SK-N-MC (cell line): ENCODE data around the gene RASSF3.
A peak's percentile ranks its signal among the peaks of the same experiment; 100 is the strongest.
"Not testable (repeated sequence)": the region's sequence is repeated elsewhere in the genome, so short reads cannot be mapped to it uniquely, and the experiment has no call there.

ENCODE experiments used
- DNase-seq: peaks from one replicate; pipeline ENCODE4 v3.0.0-alpha.2; 2011; ENCODE audit warnings: low read depth, low spot score
- H3K27ac ChIP-seq: fragments of 200-600 bp; sonication (generic); 2 replicates; pipeline ENCODE4 v1.5.1; 2016; ENCODE audit warnings: mixed run types
- H3K36me3 ChIP-seq: fragments of 200-600 bp; sonication (generic); 2 replicates; pipeline ENCODE4 v1.6.1; 2017; ENCODE audit warnings: antibody characterized with exemption, low read length, mixed read lengths; ENCODE audit not compliant: insufficient read depth
- H3K4me3 ChIP-seq: fragments of 200-600 bp; sonication (generic); 2 replicates; pipeline ENCODE4 v1.5.1; 2016
- H3K9ac ChIP-seq: fragments of 200-600 bp; sonication (generic); 2 replicates; pipeline ENCODE4 v1.8.0; 2017; ENCODE audit warnings: mixed run types, mixed read lengths; ENCODE audit not compliant: insufficient read length
- H3K9me3 ChIP-seq: fragments of 200-600 bp; sonication (generic); 2 replicates; pipeline ENCODE4 v1.6.1; 2017; ENCODE audit warnings: low read depth, mild to moderate bottlenecking, antibody characterized with exemption, low read length, moderate library complexity, mixed read lengths
- EZH2 ChIP-seq: fragments of 200-600 bp; sonication (generic); IDR thresholded peaks from one replicate; pipeline ENCODE4 v1.6.1; 2017; ENCODE audit warnings: antibody characterized with exemption
- FOXP2 ChIP-seq: optimal IDR thresholded peaks from 2 replicates; pipeline ENCODE3; 2011; ENCODE audit warnings: mild to moderate bottlenecking, moderate library complexity; ENCODE audit not compliant: insufficient read depth; ENCODE audit errors: extremely low read length, control extremely low read depth
- POLR2AphosphoS5 ChIP-seq: IDR thresholded peaks from 2 replicates; pipeline ENCODE4 v1.6.1; 2012; ENCODE audit warnings: mild to moderate bottlenecking, low read depth, low read length, borderline replicate concordance

RASSF3 gene

DNA sequence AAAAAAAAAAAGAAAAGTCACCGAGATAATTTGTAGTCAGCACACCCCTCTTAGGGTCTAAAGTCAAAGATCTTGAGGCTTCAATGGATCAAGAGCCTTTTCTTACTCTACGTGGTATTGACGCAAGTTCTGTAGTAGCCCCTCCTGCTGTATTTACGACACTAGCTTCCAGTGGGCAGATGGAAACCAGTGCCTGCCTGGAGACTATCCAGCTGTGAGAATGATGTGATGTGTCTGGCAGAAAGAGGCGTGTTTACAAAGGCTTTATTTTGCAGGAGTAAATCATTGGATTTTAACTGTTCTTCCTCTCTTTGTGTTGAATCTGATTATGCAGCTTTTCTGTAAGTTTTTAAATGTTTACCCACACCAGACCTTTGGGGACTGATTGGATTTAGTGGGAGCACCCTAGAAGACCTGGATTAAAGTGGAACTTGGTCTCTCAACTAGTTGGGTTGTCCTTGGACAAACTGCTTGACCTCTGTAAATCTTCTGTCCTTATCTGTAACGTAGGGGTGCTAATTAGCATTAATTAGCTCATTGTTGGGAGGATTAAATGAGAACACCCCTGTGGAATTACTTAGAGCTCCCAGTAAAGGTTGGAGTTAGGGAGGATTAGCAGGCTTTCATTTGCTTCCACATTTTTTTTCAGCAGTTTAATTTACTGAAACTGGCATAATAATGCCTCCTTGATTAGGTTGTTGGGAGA lies 72.4 kb downstream of the RASSF3 start:
- TF ChIP-seq FOXP2 (peak; percentile 99), EZH2 (no peak), POLR2AphosphoS5 (peak; percentile 28; the same call in 1 of the 2 replicates)
- DNase-seq = peak; percentile 79
- Histone ChIP-seq H3K9me3 (no peaks in the 10 kb centered on the region), H3K36me3 (0 out of 2 replicates have a peak, but pooled peaks cover 8% of the 10 kb centered on the region), H3K27ac (peak overlapping the region; percentile 65), H3K9ac (peak overlapping the region; percentile 13), H3K4me3 (peak overlapping the region; percentile 47)

DNA sequence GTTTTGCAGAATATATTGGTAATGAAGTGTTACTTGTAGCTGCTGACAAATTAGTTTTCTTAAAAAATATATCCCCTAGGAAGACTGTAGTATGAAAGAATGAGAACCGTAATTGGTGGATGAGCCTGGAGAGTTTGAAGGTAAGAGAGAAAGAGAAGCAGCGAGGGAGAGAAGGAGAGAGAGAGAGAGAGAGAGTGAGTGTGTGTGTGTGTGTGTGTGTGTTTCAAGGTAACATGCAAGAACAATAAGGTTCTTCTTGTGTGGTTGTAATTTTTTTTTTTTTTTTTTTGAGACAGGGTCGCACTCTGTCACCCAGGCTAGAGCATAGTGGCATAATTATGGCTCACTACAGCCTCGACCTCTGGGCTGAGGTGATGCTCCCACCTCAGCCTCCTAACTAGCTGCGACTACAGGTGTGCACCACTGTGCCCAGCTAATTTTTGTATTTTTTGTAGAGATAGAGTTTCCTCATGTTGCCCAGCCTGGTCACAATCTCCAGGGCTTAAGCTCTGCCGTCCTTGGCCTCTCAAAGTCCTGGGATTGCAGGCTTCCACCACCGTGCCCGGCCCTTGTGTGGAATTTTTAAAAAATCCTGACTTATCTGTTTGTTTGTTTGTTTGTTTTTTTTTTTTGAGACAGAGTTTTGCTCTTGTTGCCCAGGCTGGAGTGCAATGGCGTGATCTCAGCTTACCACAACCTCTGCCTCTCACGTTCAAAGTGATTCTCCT lies 73.7 kb downstream of the RASSF3 start:
- H3K4me3 ChIP-seq = no peak overlapping the region
- DNase-seq = no peak
- H3K9ac ChIP-seq = no peak overlapping the region
- no peak for TF ChIP-seq POLR2AphosphoS5
- TF ChIP-seq EZH2 = no peak
- no peak for TF ChIP-seq FOXP2
- H3K9me3 ChIP-seq = no peaks in the 10 kb centered on the region
- peak overlapping the region; percentile 65; the same call in 1 of the 2 replicates for H3K27ac ChIP-seq
- H3K36me3 ChIP-seq = peaks cover 8% of the 10 kb centered on the region; the same call in 1 of the 2 replicates

DNA sequence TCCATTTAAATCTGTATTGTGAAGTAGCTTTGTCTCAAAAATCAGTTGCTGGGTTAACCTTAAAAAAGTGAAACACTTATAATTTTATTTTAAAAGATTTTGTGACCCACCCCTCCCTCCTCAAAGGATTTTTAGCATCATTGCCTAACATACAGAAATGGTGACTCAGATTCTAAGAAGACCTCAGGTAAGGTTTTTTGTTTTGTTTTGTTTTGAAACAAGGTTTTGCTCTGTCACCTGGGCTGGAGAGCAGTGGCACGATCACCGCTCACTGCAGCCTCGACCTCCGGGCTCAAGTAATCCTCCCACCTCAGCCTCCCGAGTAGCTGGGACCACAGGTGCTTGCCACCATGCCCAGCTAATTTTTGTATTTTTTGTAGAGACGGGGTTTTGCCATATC lies 74.8 kb downstream of the RASSF3 start:
- no peak overlapping the region for H3K27ac ChIP-seq

DNA sequence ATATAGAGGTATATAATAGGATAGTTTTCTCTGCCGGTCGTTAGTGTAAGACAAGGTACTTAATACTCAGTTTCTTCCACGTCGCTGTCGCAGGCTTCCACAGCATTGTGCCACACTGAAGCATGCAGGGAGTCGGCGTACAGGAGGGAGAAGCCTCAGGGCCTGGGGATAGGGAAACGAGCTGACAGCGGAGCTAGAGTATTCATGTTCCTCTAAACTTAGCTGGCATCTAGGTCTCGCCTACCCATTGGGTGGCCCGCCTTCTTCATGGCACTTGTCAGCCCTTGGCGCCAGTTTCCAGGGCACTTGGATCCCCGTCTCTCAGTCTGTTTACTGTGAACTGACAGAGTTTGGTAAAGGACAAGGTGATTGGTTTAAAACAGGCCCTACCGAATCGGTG lies 75.3 kb downstream of the RASSF3 start:
- no peak for DNase-seq
- Histone ChIP-seq H3K9me3 (no peaks in the 10 kb centered on the region), H3K4me3 (no peak overlapping the region), H3K9ac (no peak overlapping the region), H3K36me3 (peaks cover 8% of the 10 kb centered on the region; the same call in 1 of the 2 replicates), H3K27ac (no peak overlapping the region)
- no peak for TF ChIP-seq POLR2AphosphoS5
- TF ChIP-seq FOXP2 = no peak
- no peak for TF ChIP-seq EZH2

More for the DNA sequence above, 74.8 kb downstream of the RASSF3 start:
- TF ChIP-seq EZH2 (no peak), FOXP2 (no peak), POLR2AphosphoS5 (no peak)
- no peak for DNase-seq
- H3K9me3 ChIP-seq = no peaks in the 10 kb centered on the region
- no peak overlapping the region for H3K9ac ChIP-seq
- H3K4me3 ChIP-seq = no peak overlapping the region
- H3K36me3 ChIP-seq = peaks cover 8% of the 10 kb centered on the region; the same call in 1 of the 2 replicates

DNA sequence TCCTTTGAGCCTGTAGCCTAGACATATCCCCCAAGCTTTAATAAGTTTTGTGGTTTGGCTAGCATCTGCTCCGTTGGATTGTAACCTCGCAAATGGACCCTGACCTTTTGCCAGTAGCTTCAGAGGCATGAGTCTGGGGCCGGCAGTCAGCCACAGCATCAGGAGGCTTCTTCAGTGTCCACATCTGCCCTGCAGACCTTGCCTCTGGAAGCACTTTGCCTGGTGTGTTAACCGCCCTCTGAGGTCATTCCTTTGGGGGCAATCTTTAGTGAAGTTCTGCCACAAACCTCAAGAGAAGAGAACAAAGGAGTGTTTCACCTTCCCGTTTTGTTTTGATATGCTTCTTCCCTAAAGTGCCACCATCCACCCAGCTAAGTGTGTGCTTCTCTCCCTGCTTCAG lies 77.5 kb downstream of the RASSF3 start:
- TF ChIP-seq FOXP2 (no peak), EZH2 (no peak), POLR2AphosphoS5 (no peak)
- H3K9me3 ChIP-seq = no peaks in the 10 kb centered on the region
- peaks cover 8% of the 10 kb centered on the region; the same call in 1 of the 2 replicates for H3K36me3 ChIP-seq
- no peak overlapping the region for H3K4me3 ChIP-seq
- H3K27ac ChIP-seq = no peak overlapping the region
- DNase-seq = no peak
- no peak overlapping the region for H3K9ac ChIP-seq

DNA sequence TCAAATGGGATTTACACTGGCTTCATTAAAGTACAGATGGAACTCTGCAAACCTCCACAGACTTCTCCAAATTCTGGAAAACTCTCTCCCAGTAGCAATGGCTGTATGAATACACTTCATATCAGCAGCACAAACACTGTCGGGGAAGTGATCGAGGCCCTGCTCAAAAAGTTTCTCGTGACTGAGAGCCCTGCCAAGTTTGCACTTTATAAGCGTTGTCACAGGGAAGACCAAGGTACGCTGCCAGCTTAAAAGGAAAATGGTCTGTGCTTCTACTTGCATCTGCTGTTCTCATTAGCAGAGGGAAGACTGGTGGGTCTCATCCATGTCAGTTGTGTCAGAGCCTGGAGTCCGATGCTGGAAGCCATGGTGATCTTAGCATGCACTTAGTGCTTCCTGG lies 77.9 kb downstream of the RASSF3 start:
- no peak for TF ChIP-seq POLR2AphosphoS5
- TF ChIP-seq EZH2 = no peak
- no peak for TF ChIP-seq FOXP2
- H3K36me3 ChIP-seq = peaks cover 8% of the 10 kb centered on the region; the same call in 1 of the 2 replicates
- no peak overlapping the region for H3K4me3 ChIP-seq
- H3K27ac ChIP-seq = no peak overlapping the region
- no peaks in the 10 kb centered on the region for H3K9me3 ChIP-seq
- no peak overlapping the region for H3K9ac ChIP-seq
- no peak for DNase-seq

DNA sequence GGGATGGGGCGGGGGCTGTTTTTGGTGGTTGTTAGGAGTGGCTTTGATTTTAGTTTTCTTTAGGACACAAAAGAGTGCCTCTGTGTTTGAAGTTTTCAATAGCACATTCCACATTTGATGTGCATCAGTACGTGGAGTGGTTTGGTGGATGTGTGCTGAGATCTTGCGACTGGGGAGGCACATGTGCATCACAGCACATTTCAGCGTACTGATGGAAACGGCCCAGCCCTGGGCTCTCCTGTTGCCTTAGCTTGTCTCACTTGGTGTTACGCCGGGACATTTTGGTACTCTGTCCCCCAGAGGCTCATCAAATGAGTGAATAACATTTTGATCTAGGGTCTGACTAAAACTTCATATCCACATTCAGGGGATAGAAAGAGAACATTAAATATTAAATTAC lies 78.4 kb downstream of the RASSF3 start:
- peaks cover 8% of the 10 kb centered on the region; the same call in 1 of the 2 replicates for H3K36me3 ChIP-seq
- H3K4me3 ChIP-seq = no peak overlapping the region
- DNase-seq = no peak
- no peak overlapping the region for H3K27ac ChIP-seq
- H3K9ac ChIP-seq = no peak overlapping the region
- no peak for TF ChIP-seq EZH2
- TF ChIP-seq FOXP2 = no peak
- TF ChIP-seq POLR2AphosphoS5 = no peak
- no peaks in the 10 kb centered on the region for H3K9me3 ChIP-seq

DNA sequence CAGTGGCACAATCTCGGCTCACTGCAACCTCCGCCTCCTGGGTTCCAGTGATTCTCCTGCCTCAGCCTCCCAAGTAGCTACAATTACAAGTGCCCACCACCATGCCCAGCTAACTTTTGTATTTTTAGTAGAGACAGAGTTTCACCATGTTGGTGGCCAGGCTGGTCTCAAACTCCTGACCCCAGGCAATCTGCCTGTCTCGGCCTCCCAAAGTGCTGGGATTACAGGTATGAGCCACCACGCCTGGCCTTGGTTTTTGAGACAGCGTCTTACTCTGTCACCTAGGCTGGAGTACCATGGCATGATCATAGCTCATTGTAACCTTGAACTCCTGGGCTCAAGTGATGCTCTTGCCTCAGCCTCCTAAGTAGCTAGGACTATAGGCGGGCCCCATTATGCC lies 79.9 kb downstream of the RASSF3 start:
- not testable (repeated sequence) for H3K4me3 ChIP-seq

More for the DNA sequence above, 79.9 kb downstream of the RASSF3 start:
- not testable (repeated sequence) for H3K9me3 ChIP-seq, H3K27ac ChIP-seq, H3K9ac ChIP-seq, H3K36me3 ChIP-seq, DNase-seq
